LNCaP clone FGC (cell line): Measurements from ENCODE around the gene INPP5J.

Experiments used
- DNase-seq: peaks from one replicate; pipeline ENCODE4 v3.0.0-alpha.2; 2011; ENCODE audit warnings: low read depth
- H3K4me3 ChIP-seq: 2 replicates; pipeline ENCODE4 v1.5.1; 2011; ENCODE audit warnings: mild to moderate bottlenecking, low read depth, low read length, control low read depth
- CTCF ChIP-seq: IDR thresholded peaks from 2 replicates; pipeline ENCODE4 v1.5.1; 2012; ENCODE audit warnings: mild to moderate bottlenecking; ENCODE audit not compliant: control insufficient read depth, insufficient read depth; ENCODE audit errors: extremely low read depth

Gene INPP5J

GRCh38 chr22:31124290-31124689 is 1.5 kb downstream of the INPP5J start:
- no peak for TF ChIP-seq CTCF
- DNase-seq = no peak
- no peak overlapping the region for H3K4me3 ChIP-seq

- no peak overlapping the region for H3K4me3 ChIP-seq
- no peak for DNase-seq
- no peak for TF ChIP-seq CTCF
These were observed 2.2 kb downstream of the INPP5J start for GRCh38 chr22:31124811-31125465.

- no peak for DNase-seq
- TF ChIP-seq CTCF = no peak
- H3K4me3 ChIP-seq = no peak overlapping the region
These were observed 2.9 kb downstream of the INPP5J start for GRCh38 chr22:31125521-31126117.

- H3K4me3 ChIP-seq = no peak overlapping the region
- no peak for TF ChIP-seq CTCF
- no peak for DNase-seq
These were observed 3.5 kb downstream of the INPP5J start for GRCh38 chr22:31126128-31126868.

- DNase-seq = no peak
- TF ChIP-seq CTCF = no peak
- no peak overlapping the region for H3K4me3 ChIP-seq
These were observed 4.1 kb downstream of the INPP5J start for GRCh38 chr22:31126869-31127175.

GRCh38 chr22:31127181-31127772 is 4.5 kb downstream of the INPP5J start:
- DNase-seq = no peak
- no peak overlapping the region for H3K4me3 ChIP-seq
- TF ChIP-seq CTCF = no peak
